PFSK-1 (cell line): ENCODE data around the gene CSPG4.
A peak's percentile ranks its signal among the peaks of the same experiment; 100 is the strongest.

Experiments used
- FOXP2 ChIP-seq: optimal IDR thresholded peaks from 2 replicates; pipeline ENCODE3; 2011; ENCODE audit warnings: borderline replicate concordance, control low read depth, inconsistent platforms; ENCODE audit not compliant: insufficient read depth; ENCODE audit errors: extremely low read length, extremely low read depth
- POLR2AphosphoS5 ChIP-seq: IDR thresholded peaks from 2 replicates; pipeline ENCODE4 v1.6.1; 2012; ENCODE audit warnings: low read depth, mild to moderate bottlenecking, control low read depth, low read length, moderate library complexity
- REST ChIP-seq, 2 experiments: IDR thresholded peaks; 2 replicates each; pipeline versions ENCODE4 v1.6.1 to v1.8.0; 2011 to 2012; ENCODE audit warnings: low read depth in 2 of 2, low read length in 2 of 2, control low read depth in 1 of 2, inconsistent platforms in 1 of 2, mild to moderate bottlenecking in 1 of 2, moderate library complexity in 1 of 2; ENCODE audit not compliant: insufficient read depth in 1 of 2
- SIN3A ChIP-seq: IDR thresholded peaks from 2 replicates; pipeline ENCODE4 v1.6.1; 2012; ENCODE audit warnings: mild to moderate bottlenecking, low read length, moderate library complexity, borderline replicate concordance; ENCODE audit not compliant: insufficient read depth
- TAF1 ChIP-seq: IDR thresholded peaks from 2 replicates; pipeline ENCODE4 v1.6.1; 2012; ENCODE audit warnings: low read length, control low read depth, borderline replicate concordance; ENCODE audit not compliant: insufficient read depth

The CSPG4 gene

GRCh38 chr15:75725719-75726607, 13.3 kb upstream of the CSPG4 start:
- no peak for TF ChIP-seq FOXP2
- no peak for TF ChIP-seq SIN3A
- TF ChIP-seq POLR2AphosphoS5: no peak
- TF ChIP-seq TAF1: no peak

GRCh38 chr15:75725006-75725718, 12.5 kb upstream of the CSPG4 start:
- TF ChIP-seq TAF1: no peak
- TF ChIP-seq SIN3A: no peak
- no peak for TF ChIP-seq POLR2AphosphoS5
- no peak for TF ChIP-seq FOXP2
- TF ChIP-seq REST (IDR thresholded peaks at IDR 0.05; ENCODE audit: insufficient read depth in 1 of 2, low read depth in 2 of 2, low read length in 2 of 2): no peak

- TF ChIP-seq FOXP2 (peak; percentile 89), SIN3A (no peak), TAF1 (peak; percentile 31; the same call in 1 of the 2 replicates), POLR2AphosphoS5 (0 out of 2 replicates have a peak, but pooled peaks have one; percentile 29)
Observed at GRCh38 chr15:75723847-75724660, 11.4 kb upstream of the CSPG4 start.

- TF ChIP-seq SIN3A: no peak
- TF ChIP-seq POLR2AphosphoS5: no peak
- TF ChIP-seq FOXP2: no peak
- no peak for TF ChIP-seq REST (IDR thresholded peaks at IDR 0.05; ENCODE audit: insufficient read depth in 1 of 2, low read depth in 2 of 2, low read length in 2 of 2)
- TF ChIP-seq TAF1: no peak
Observed at GRCh38 chr15:75723171-75723846, 10.7 kb upstream of the CSPG4 start.

GRCh38 chr15:75721923-75722870, 9.5 kb upstream of the CSPG4 start:
- TF ChIP-seq FOXP2: no peak
- TF ChIP-seq TAF1: no peak
- no peak for TF ChIP-seq REST (IDR thresholded peaks at IDR 0.05; ENCODE audit: insufficient read depth in 1 of 2, low read depth in 2 of 2, low read length in 2 of 2)
- TF ChIP-seq POLR2AphosphoS5: no peak
- no peak for TF ChIP-seq SIN3A
